Activated T-helper 9 cell treated with anti-CD3 and anti-CD28 coated beads, Interleukin-2, amount 50 U/mL, for 16 hours (primary cell): ENCODE measurements around the gene ELP2.
"Not testable (repeated sequence)": the region's sequence is repeated elsewhere in the genome, so short reads cannot be mapped to it uniquely, and the experiment has no call there.

Experiments used
- DNase-seq: peaks from one replicate; pipeline ENCODE4 v3.0.0-alpha.2; 2020; ENCODE audit warnings: low read depth

ELP2 gene, protein sequence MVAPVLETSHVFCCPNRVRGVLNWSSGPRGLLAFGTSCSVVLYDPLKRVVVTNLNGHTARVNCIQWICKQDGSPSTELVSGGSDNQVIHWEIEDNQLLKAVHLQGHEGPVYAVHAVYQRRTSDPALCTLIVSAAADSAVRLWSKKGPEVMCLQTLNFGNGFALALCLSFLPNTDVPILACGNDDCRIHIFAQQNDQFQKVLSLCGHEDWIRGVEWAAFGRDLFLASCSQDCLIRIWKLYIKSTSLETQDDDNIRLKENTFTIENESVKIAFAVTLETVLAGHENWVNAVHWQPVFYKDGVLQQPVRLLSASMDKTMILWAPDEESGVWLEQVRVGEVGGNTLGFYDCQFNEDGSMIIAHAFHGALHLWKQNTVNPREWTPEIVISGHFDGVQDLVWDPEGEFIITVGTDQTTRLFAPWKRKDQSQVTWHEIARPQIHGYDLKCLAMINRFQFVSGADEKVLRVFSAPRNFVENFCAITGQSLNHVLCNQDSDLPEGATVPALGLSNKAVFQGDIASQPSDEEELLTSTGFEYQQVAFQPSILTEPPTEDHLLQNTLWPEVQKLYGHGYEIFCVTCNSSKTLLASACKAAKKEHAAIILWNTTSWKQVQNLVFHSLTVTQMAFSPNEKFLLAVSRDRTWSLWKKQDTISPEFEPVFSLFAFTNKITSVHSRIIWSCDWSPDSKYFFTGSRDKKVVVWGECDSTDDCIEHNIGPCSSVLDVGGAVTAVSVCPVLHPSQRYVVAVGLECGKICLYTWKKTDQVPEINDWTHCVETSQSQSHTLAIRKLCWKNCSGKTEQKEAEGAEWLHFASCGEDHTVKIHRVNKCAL

DNA sequence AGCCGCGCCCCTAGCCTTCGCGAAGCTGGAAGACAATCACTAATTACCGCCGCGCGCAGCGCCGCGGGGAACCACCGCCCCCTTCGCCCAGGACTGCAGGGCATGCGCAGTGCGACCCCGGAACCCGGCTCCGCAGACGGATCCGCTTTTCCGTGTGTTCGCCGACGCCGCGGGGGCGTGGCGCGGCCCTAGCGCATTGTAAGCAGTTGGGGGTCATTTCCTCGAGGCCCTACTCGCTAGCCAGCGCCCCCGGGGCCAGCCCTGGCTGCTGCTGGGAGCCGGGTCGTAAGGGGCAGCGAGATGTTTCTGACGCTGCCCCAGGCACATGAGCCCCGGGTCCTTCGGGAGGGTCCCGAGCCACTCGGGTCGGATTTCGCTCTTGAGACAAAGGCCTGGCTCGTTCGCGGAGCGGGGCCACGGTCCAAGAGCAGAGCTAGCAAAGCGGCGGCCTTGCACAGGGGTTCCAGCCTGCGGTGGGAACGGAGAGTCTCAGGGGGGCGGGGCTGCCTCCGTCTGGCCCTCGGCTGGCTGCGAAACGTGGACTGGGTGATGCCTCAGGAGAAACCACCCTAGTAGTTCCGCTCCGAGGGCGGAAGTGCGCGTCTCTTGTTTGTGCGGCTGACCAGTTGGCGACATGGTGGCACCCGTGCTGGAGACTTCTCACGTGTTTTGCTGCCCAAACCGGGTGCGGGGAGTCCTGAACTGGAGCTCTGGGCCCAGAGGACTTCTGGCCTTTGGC is at the start of gene ELP2, which contains the start of gene SLC39A6:
ELP2 (plus strand) TSS at position 600 of the 739 bp plus-strand sequence; CDS start at position 635, 35 bp downstream.
SLC39A6 (minus strand) TSS at position 41 of the 739 bp plus-strand sequence. CDS start 2,333 bp downstream, outside the sequence.
- peak; percentile 95 for DNase-seq

DNA sequence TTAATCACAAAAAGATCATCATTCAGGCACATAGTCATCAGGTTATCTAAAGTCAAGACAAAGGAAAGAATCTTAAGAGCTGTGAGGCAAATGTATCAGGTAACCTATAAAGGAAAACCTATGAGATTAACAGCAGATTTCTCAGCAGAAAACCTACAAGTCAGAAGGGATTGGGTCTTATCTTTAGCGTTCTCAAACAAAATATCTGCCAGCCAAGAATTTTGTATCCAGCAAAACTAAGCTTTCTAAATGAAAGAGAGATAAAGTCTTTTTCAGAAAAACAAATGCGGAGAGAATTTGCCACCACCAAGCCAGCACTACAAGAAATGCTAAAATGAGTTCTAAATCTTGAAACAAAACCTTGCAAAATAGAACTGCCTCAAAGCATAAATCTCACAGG is 48.6 kb upstream of the ELP2 start:
- not testable (repeated sequence) for DNase-seq

DNA sequence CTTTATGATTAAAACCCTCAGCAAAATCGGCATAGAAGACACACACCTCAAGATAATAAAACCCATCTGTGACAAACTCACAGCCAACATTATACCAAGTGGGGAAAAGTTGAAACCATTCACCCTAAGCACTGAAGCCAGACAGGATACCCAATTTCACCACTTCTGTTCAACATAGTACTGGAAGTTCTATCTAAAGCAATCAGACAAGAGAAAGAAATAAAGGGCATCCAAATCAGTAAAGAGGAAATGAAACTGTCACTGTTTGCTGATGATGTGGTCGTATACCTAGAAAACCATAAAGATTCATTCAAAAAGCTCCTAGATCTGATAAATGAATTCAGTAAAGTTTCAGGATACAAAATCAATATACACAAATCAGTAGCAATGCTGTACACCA is 46.0 kb upstream of the ELP2 start:
- DNase-seq: no peak

- DNase-seq: no peak
Measured at GRCh38 chr18:36085195-36085594, 44.5 kb upstream of the ELP2 start.

GRCh38 chr18:36086186-36086585 is 43.5 kb upstream of the ELP2 start:
- no peak for DNase-seq

DNA sequence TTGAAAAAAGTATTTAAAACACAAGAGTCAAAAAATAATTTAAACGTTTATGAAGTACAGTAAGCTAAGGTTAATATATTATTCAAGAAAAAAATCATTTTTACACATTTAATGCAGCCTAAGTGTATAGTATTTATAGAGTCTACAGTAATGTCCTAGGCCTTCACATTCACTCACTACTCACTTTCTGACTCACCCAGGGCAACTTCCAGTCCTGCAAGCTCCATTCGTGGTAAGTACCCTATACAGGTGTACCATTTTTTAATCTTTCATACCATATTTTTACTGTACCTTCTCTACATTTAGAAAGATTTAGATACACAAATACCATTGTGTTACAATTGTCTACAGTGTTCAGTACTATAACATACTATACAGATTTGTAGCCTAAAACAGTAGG is 41.4 kb upstream of the ELP2 start:
- DNase-seq: no peak

GRCh38 chr18:36089001-36089400 is 40.7 kb upstream of the ELP2 start:
- no peak for DNase-seq

GRCh38 chr18:36092116-36092515 is 37.6 kb upstream of the ELP2 start:
- not testable (repeated sequence) for DNase-seq

GRCh38 chr18:36094431-36094830 is 35.3 kb upstream of the ELP2 start:
- no peak for DNase-seq

DNA sequence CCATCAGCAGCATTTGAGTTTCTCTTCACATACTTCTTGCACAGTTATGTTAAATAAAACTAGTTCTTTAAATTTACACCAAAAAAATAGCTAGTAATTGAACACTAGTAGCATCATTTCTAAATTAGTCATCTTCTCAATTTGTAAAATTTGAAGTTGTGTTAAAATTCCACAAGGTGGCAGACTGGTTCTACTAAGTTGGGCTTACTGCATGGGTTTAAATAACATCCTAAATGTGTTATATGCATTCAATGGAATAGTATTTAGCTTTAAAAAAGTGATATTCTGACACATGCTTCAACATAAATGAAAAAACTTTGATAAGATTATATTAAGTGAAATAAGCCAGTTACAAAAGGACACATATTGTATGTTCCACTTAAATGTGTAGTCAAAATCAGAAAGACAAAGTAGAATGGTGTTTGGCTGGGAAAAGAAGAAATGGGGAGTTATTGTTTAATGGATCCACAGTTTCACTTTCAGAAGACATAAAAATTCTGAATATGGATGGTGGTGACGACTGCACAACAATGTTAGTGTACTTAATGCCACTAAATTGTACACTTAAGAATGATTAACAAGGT is 33.7 kb upstream of the ELP2 start:
- DNase-seq: no peak

GRCh38 chr18:36096955-36097354 is 32.7 kb upstream of the ELP2 start:
- no peak for DNase-seq

- no peak for DNase-seq
Measured at GRCh38 chr18:36099311-36099710, 30.4 kb upstream of the ELP2 start.

DNA sequence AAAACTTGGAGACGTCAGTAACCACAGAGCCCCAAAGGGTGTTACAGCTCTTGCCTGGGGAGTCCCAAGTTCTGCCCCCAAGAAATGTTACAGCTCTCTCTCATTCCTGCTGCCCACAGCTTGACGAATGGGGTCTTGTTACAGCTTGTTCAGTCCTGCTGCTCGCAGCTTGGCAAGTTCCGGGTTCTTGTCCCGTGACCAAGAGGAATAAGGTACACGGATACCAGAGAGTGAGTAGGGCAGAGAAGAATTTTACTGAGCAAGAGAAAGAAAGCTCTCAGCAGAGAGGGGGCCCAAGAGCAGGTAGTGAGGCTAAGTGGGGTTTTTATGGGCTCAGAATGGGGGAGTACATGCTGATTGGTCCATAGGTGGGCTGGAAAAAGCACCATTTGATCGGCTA is 27.8 kb upstream of the ELP2 start:
- no peak for DNase-seq

GRCh38 chr18:36104749-36105148 is 24.9 kb upstream of the ELP2 start:
- DNase-seq: no peak

GRCh38 chr18:36107477-36107876 is 22.2 kb upstream of the ELP2 start:
- no peak for DNase-seq

- DNase-seq: no peak
Measured at GRCh38 chr18:36108196-36108595, 21.5 kb upstream of the ELP2 start.

GRCh38 chr18:36108601-36109000 is 21.1 kb upstream of the ELP2 start:
- no peak for DNase-seq

DNA sequence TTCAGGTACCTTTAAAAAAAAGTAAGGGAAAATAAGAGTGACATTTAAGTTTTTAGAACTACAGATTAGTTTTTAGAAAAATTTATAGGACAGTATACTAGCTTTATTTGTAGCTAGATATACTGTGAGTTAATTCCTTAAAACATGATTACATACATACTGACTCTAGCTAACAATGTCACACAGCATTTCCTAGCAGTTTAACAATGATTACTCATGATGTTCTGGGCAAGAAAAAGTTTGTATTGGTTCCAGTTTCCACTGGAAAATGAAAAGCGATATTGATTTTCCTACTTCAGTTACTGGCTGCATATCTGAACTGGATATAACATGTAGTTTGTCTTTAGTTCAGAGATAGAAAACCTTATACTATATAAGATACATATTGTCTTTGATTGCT is 20.0 kb upstream of the ELP2 start:
- no peak for DNase-seq

- DNase-seq: no peak
Measured at GRCh38 chr18:36112302-36112701, 17.4 kb upstream of the ELP2 start.

- DNase-seq: no peak
Measured at GRCh38 chr18:36114251-36114650, 15.4 kb upstream of the ELP2 start.

DNA sequence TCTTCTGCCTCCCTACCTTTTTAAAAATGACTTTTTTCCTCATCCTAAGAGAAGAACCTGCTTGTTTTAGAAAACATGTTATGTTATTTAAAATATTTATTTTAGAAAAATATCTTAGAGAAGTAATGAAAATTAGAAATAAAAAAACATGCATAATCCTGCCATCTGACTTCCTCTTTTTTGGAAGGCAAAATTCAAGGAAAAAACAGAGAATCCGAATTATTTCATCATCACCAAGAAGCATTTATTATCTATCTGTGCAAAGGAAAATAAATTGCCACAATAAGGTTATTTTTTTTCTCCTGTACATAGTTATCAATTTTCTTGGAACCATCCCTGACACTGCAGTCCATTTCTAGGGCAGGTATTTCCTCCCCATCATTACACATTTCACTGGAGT is 15.0 kb upstream of the ELP2 start:
- no peak for DNase-seq

DNA sequence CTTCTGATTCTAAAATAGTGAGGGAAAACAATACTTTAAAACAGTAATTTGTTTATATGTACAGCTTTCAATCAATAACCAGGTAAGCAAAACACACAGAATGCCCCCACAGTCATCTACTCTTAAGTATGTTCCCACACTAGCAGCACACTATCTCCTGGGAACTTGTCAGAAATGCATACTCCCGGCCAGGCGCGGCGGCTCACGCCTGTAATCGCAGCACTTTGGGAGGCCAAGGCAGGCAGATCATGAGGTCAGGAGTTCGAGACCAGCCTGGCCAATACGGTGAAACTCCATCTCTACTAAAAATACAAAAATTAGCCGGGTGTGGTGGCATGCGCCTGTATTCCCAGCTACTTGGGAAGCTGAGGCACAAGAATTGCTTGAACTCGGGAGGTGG is 12.9 kb upstream of the ELP2 start:
- DNase-seq: not testable (repeated sequence)
